Hematopoietic multipotent progenitor cell treated with erythropoietin and hydrocortisone succinate and interleukin-3 and kit ligand, for 8 days (in vitro differentiated cells): ENCODE results near the gene GALNT2.

Experiments
- DNase-seq: peaks from one replicate; pipeline ENCODE4 v3.0.0-alpha.2; 2015

GALNT2 gene

DNA sequence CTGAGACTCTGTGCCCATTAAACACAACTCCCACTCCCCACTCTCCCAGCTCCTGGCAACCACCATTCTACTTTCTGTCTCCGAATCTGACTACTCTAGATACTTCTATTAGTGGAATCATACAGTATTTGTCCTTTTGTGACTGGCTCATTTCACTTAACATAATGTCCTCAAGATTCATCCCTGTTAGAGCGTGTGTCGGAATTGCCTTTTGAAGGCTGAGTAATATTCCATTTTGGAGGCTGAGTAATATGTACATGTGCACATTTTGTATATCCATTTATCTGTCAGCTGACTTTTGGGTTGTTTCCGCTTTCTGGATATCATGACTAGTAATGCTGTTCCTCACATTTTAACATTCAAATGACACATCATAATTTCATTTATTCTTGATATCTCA, 30.3 kb downstream of the GALNT2 start:
- DNase-seq: no peak

- no peak for DNase-seq
Observed at GRCh38 chr1:230098723-230099122, 31.7 kb downstream of the GALNT2 start.

- DNase-seq: peak; percentile 58
Observed at GRCh38 chr1:230099465-230099864, 32.4 kb downstream of the GALNT2 start.

- no peak for DNase-seq
Observed at GRCh38 chr1:230100932-230101331, 33.9 kb downstream of the GALNT2 start.

DNA sequence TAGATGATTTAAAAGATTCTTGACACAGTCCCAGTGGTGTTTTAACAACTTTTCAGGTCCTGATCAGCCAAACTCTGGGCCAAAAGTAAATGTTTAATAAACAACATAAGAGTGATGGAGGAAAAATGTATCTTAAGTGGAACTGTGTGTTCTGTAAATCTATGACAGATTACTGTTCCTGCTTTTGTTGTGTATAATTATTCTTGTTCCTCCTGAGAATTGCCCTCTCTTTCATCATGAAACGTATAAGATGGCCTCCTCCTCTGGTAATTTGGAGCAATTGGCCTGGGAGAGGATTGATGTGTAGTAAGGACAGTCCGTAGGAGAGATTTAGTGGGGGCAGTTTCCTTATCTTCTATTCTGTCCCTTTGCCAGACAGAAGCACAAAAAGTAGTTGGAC, 34.5 kb downstream of the GALNT2 start:
- DNase-seq: no peak

GRCh38 chr1:230102046-230102445, 35.0 kb downstream of the GALNT2 start:
- DNase-seq: no peak

DNA sequence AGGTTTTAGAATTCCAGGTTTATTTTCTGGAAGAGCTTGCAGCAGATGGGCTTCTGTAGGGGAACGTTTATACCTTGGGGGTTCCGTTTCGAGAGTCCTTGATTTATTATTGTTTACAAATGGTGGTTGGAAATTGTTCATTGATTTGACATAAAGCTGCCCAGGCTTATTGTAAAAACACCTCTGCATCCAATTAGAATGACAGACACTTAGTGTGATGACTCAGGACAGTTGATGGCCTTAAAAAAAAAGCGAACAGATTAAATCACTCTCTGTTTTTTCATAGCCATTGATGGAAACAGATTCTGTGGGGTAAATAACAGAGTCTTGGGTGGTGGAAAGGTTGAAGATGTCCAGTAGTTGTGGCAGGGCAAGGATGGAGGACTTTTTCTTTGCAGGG, 35.4 kb downstream of the GALNT2 start:
- no peak for DNase-seq

- DNase-seq: no peak
Observed at GRCh38 chr1:230103306-230104173, 36.5 kb downstream of the GALNT2 start.

- peak; percentile 77 for DNase-seq
Observed at GRCh38 chr1:230104395-230105244, 37.6 kb downstream of the GALNT2 start.

DNA sequence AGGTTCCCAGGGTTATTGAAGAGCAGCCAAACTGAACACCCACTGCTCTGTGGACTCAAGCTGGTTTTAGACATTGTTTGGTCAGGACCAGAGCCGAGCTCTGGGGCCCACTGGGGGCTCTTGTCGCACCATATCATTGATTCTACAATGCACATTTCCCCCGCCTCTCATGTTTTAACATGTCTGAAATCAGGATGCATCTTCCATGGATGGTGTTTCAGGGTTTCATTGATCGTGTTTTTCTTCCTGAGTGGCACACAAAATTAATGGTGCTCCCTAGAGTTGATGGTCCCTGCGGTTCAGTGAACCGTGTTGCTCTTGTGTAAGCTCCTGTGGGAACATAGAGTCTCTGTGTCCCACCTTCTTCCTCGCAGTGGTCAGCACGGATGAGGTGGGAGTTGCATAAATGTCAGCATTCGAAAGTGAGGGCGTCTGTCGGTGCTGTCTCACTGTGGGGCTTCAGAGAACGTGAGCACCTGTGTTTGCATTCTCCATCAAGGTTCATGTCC, 38.3 kb downstream of the GALNT2 start:
- DNase-seq: no peak

- no peak for DNase-seq
Observed at GRCh38 chr1:230105754-230106625, 39.0 kb downstream of the GALNT2 start.

DNA sequence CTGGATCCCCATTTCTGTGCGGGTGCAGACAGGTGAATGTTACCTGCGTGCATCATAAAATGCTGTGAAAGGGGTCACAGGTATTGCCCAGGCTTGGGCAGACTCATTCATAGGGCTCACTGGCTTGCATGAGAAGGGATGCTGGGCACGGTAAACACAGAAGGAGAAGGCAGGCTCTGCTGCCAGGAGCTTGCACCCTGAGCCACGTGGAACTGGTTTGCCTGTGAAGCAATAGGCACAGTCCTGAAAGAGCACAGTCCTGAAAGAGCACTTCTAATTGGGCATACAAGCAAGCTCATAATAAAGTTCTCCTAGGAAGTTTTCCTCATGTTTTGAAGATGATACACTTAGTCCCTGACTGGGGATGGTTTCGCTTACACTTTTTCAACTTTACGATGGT, 40.9 kb downstream of the GALNT2 start:
- DNase-seq: no peak

- DNase-seq: no peak
Observed at GRCh38 chr1:230108580-230108979, 41.5 kb downstream of the GALNT2 start.

DNA sequence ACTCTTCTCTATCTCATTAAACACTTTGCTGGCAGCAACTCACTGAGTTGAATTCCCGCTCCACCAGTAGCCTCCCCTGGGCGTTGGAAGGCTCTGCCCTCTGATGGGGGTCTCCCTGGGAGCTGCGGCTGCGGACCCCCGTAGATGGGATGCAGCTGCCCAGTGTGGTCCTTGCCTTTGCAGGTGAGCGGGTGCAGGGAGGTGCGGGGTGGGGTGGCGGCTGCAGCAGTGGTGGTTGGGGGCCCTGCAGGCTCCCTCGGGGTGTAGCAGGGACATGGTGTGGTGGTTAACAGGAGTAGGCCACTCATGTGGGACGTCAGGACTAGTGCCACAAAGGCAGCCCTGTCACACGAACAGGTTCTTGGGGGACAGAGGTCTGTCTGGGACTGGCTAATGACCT, 42.0 kb downstream of the GALNT2 start:
- no peak for DNase-seq

DNA sequence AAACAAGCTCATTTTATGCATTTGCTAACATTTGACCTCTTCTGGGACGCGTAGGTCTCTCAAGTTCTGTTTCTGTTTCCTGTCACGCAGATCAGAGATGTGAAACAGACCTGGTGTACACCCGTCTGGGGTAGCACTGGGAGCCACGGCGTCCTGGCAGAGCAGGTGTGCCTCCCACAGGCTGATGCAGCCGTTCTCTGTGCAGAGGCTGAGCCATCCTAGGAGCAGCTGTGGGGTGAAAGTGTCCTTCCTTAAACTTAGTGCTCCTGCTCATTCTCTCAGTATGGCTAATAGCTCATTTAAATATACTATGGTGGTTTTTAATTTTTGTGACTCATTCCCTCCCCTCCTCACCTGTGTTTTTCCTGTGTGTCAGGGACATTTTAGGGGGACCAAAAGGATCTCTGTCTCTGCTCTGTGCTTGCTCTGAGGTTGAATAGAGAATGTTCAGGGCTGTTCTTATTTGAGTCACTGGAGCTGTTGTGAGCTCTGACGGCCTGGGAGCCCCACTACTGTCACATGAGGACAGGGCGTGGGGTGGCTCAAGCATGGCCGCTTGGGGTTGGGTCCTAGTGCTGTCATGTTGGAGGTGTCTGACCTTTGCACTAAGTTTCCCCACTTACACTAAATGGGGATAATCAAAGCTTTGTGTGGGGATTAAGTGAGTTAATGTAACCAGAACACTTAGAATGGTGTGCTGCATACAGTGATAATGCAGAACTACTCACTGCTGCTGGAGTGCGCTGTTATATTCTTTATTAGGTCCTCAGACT, 43.0 kb downstream of the GALNT2 start:
- no peak for DNase-seq

GRCh38 chr1:230110971-230111370, 43.9 kb downstream of the GALNT2 start:
- no peak for DNase-seq

GRCh38 chr1:230112131-230112701, 45.2 kb downstream of the GALNT2 start:
- peak; percentile 46 for DNase-seq

GRCh38 chr1:230112782-230113181, 45.7 kb downstream of the GALNT2 start:
- DNase-seq: no peak

DNA sequence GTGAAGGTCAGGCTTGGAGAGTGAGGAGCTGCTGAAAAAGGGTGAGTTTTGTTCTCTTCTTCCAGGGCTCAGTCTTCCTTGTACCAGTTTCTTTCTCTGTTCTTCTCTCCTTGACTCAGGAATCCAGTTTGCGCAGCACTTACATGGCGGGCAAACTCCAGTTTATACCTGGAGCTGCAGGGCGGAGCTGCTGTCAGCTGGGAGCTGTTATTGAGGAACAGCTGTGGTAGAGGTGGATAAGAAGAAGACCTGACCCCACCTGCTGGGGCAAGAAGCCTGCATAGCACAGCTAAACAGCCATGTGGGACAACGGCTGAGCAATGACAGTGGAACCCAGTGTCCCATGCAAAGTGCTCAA, 46.2 kb downstream of the GALNT2 start:
- DNase-seq: no peak

DNA sequence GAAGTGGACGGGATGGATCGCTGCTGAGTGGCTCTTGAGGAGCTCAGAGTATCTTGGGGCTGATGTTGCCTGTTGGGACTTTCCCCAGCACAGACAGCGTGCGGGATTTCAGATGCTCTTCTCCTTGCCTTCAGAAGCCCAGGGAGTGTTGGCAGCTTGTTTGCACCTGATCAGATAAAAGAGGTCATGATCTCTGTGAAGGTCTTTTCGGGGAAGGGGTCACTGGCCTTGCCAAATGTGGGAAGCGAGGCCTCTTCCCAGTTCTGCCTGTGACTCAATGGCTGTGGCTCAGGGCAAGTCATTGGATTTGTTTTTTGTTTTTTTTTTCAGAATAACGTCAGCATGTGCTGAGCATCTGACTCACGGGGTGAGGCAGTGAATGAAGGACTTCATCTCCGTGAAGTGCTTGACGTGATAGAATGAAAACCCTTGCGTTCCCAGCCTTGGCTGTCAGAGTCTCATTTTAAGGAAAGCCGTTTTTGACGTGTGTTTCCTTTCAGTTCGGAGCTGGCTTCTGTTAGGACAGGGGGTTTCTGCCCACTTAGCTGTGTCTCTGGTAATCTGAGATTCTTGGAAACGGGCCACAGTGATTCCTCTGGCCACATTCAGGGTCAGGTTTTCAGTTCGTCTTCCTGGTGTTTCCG, 46.7 kb downstream of the GALNT2 start:
- DNase-seq: no peak

GRCh38 chr1:230114237-230114651, 47.2 kb downstream of the GALNT2 start:
- DNase-seq: no peak
